Nephron (organoid): Measurements from ENCODE around the gene GOLGA5.
"Not testable (repeated sequence)": the region's sequence is repeated elsewhere in the genome, so short reads cannot be mapped to it uniquely, and the experiment has no call there.

Source experiments
- H3K27ac Mint-ChIP-seq, 3 experiments: 2 replicates each; pipeline ENCODE4 v1.8.0; 2020; ENCODE audit warnings: mixed read lengths in 3 of 3, mild to moderate bottlenecking in 2 of 3, moderate library complexity in 1 of 3
- H3K27me3 Mint-ChIP-seq: 2 replicates; pipeline ENCODE4 v1.8.0; 2021; ENCODE audit warnings: low read depth, mild to moderate bottlenecking, moderate library complexity, mixed read lengths
- H3K36me3 Mint-ChIP-seq: 2 replicates; pipeline ENCODE4 v1.8.0; 2020; ENCODE audit warnings: low read depth, mixed read lengths
- H3K4me1 Mint-ChIP-seq: 2 replicates; pipeline ENCODE4 v1.8.0; 2020; ENCODE audit warnings: mixed read lengths
- H3K4me3 Mint-ChIP-seq, 3 experiments: 2 replicates each; pipeline ENCODE4 v1.8.0; 2020; ENCODE audit warnings: mild to moderate bottlenecking in 3 of 3, mixed read lengths in 3 of 3, moderate library complexity in 2 of 3
- H3K9me3 Mint-ChIP-seq: 2 replicates; pipeline ENCODE4 v1.8.0; 2020; ENCODE audit warnings: mixed read lengths
- CTCF ChIP-seq, 3 experiments: fragments of 200-600 bp; sonication (generic); IDR thresholded peaks; one replicate each; pipeline ENCODE4 v1.5.0; 2021; ENCODE audit warnings: antibody characterized with exemption in 3 of 3; ENCODE audit not compliant: unreplicated experiment in 3 of 3

The GOLGA5 gene

GRCh38 chr14:92850492-92850891 lies 56.4 kb downstream of the GOLGA5 start:
- Mint-ChIP-seq H3K4me1 (no peaks in the 10 kb centered on the region), H3K36me3 (no peaks in the 10 kb centered on the region), H3K27me3 (no peaks in the 10 kb centered on the region), H3K9me3 (peaks cover 19% of the 10 kb centered on the region), H3K27ac (no peak overlapping the region), H3K4me3 (no peak overlapping the region)
- TF ChIP-seq CTCF (IDR thresholded peaks at IDR 0.05; ENCODE audit: unreplicated experiment in 3 of 3): no peak

- H3K27me3 Mint-ChIP-seq, H3K4me3 Mint-ChIP-seq, H3K36me3 Mint-ChIP-seq, H3K27ac Mint-ChIP-seq, H3K4me1 Mint-ChIP-seq: not testable (repeated sequence)
- peaks cover 21% of the 10 kb centered on the region for H3K9me3 Mint-ChIP-seq
Observed at GRCh38 chr14:92853136-92853535, 59.0 kb downstream of the GOLGA5 start.

- Mint-ChIP-seq H3K36me3 (no peaks in the 10 kb centered on the region), H3K9me3 (peaks cover 7% of the 10 kb centered on the region), H3K4me3 (no peak overlapping the region), H3K27ac (no peak overlapping the region), H3K27me3 (peaks cover 9% of the 10 kb centered on the region), H3K4me1 (peaks cover 13% of the 10 kb centered on the region)
- no peak for TF ChIP-seq CTCF (IDR thresholded peaks at IDR 0.05; ENCODE audit: unreplicated experiment in 3 of 3)
Observed at GRCh38 chr14:92860049-92860840, 66.1 kb downstream of the GOLGA5 start.

GRCh38 chr14:92861856-92862745 lies 68.0 kb downstream of the GOLGA5 start:
- H3K36me3 Mint-ChIP-seq: no peaks in the 10 kb centered on the region
- no peak for TF ChIP-seq CTCF (IDR thresholded peaks at IDR 0.05; ENCODE audit: unreplicated experiment in 3 of 3)
- peaks cover 13% of the 10 kb centered on the region for H3K4me1 Mint-ChIP-seq
- H3K27ac Mint-ChIP-seq: no peak overlapping the region
- H3K4me3 Mint-ChIP-seq: no peak overlapping the region
- peaks cover 10% of the 10 kb centered on the region for H3K9me3 Mint-ChIP-seq
- peaks cover 16% of the 10 kb centered on the region for H3K27me3 Mint-ChIP-seq

GRCh38 chr14:92863286-92864080 lies 69.4 kb downstream of the GOLGA5 start:
- H3K4me1 Mint-ChIP-seq: peaks cover 13% of the 10 kb centered on the region
- peaks cover 16% of the 10 kb centered on the region for H3K9me3 Mint-ChIP-seq
- no peak overlapping the region for H3K4me3 Mint-ChIP-seq
- no peak overlapping the region for H3K27ac Mint-ChIP-seq
- H3K27me3 Mint-ChIP-seq: peaks cover 16% of the 10 kb centered on the region
- no peak for TF ChIP-seq CTCF (IDR thresholded peaks at IDR 0.05; ENCODE audit: unreplicated experiment in 3 of 3)
- H3K36me3 Mint-ChIP-seq: no peaks in the 10 kb centered on the region

- TF ChIP-seq CTCF (IDR thresholded peaks at IDR 0.05; ENCODE audit: unreplicated experiment in 3 of 3): no peak
- H3K27ac Mint-ChIP-seq: no peak overlapping the region
- no peaks in the 10 kb centered on the region for H3K36me3 Mint-ChIP-seq
- peaks cover 13% of the 10 kb centered on the region for H3K4me1 Mint-ChIP-seq
- H3K9me3 Mint-ChIP-seq: peaks cover 18% of the 10 kb centered on the region
- no peak overlapping the region for H3K4me3 Mint-ChIP-seq
- peaks cover 16% of the 10 kb centered on the region for H3K27me3 Mint-ChIP-seq
Observed at GRCh38 chr14:92865674-92866073, 71.6 kb downstream of the GOLGA5 start.
